Activated naive CD8-positive, alpha-beta T cell treated with anti-CD3 and anti-CD28 coated beads, Interleukin-2, amount 10 ng/mL, durations not matched to agents 7 days and 5 days (primary cell): ENCODE data around the gene PPP2R2D. TPM values are rescaled to one million over a fixed set of nuclear protein-coding genes. Genes with fewer than 3 reads are reported as not detected.

ENCODE experiments used
- ATAC-seq: fragments of 150-1000 bp; cut with Tn5 transposase; one replicate; pipeline ENCODE4 v1.10.0; 2021; ENCODE audit warnings: low read depth, moderate library complexity
- POLR2A ChIA-PET: fragments of 350-600 bp; sonication (Branson Sonifier 250); formaldehyde crosslinking; loops from one replicate; lab custom pipeline; 2021; ENCODE audit warnings: antibody characterized with exemption; lab: Charles Lee
- DNase-seq: peaks from one replicate; pipeline ENCODE4 v3.0.0; 2021
- H3K27ac Mint-ChIP-seq: one replicate; pipeline ENCODE4 v1.8.0; 2022; ENCODE audit warnings: mild to moderate bottlenecking, mixed read lengths
- H3K27me3 Mint-ChIP-seq: one replicate; pipeline ENCODE4 v1.8.0; 2022; ENCODE audit warnings: mild to moderate bottlenecking, moderate library complexity, mixed read lengths
- H3K36me3 Mint-ChIP-seq: one replicate; pipeline ENCODE4 v1.8.0; 2021; ENCODE audit warnings: mild to moderate bottlenecking, mixed read lengths
- H3K4me1 Mint-ChIP-seq: one replicate; pipeline ENCODE4 v1.8.0; 2021; ENCODE audit warnings: mixed read lengths
- H3K4me3 Mint-ChIP-seq: one replicate; pipeline ENCODE4 v1.8.0; 2022; ENCODE audit warnings: mild to moderate bottlenecking, moderate library complexity, mixed read lengths
- H3K9me3 Mint-ChIP-seq: one replicate; pipeline ENCODE4 v1.8.0; 2021; ENCODE audit warnings: mixed read lengths
- total RNA-seq, 2 experiments: library from RNA; stranded (reverse); gene quantifications; one replicate each; pipeline ENCODE4 v1.2.3, GENCODE V29; 2021

PPP2R2D gene
- total RNA-seq, 2 experiments from 2014 or later = 39.9 to 45.6 TPM

DNA sequence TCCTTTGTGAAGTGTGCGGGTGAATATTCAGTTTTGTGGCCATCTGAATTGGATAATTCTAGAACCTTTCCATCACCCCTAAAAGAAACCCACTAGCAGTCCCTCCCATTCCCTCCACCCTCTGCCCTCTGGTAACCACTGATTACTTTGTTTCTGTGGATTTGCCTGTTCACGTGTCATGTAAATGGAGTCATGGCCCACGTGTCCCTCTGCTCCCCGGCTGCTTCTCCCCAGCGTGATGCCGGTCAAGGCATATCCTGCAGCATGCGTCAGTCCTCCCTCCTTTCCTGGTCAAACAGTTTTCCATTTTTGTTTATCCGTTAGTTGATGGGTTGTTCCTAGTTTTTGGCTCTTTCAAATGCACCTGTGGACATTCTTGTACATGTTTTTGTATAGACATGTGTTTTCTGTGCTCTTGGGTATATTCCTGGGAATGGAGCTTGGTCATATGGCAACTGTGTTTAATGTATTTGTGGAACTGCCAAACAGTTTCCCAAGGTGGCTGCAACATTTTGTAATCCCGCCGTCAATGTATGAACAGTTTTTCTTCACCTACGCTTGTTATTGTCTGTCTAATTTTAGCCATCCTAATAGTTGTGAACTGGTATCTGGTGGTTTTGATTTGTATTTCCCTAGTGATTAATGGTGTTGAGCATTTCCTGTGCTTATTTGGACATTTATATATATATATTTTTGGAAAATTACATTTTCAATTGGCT is 22.4 kb downstream of the PPP2R2D start:
- POLR2A ChIA-PET = no interaction called here
- H3K4me3 Mint-ChIP-seq = no peak overlapping the region
- H3K9me3 Mint-ChIP-seq = peaks cover 9% of the 10 kb centered on the region
- no peak for DNase-seq
- peaks cover 33% of the 10 kb centered on the region for H3K36me3 Mint-ChIP-seq
- no peak overlapping the region for H3K27ac Mint-ChIP-seq
- H3K27me3 Mint-ChIP-seq = no peaks in the 10 kb centered on the region
- peaks cover 29% of the 10 kb centered on the region for H3K4me1 Mint-ChIP-seq
- ATAC-seq = no peak

DNA sequence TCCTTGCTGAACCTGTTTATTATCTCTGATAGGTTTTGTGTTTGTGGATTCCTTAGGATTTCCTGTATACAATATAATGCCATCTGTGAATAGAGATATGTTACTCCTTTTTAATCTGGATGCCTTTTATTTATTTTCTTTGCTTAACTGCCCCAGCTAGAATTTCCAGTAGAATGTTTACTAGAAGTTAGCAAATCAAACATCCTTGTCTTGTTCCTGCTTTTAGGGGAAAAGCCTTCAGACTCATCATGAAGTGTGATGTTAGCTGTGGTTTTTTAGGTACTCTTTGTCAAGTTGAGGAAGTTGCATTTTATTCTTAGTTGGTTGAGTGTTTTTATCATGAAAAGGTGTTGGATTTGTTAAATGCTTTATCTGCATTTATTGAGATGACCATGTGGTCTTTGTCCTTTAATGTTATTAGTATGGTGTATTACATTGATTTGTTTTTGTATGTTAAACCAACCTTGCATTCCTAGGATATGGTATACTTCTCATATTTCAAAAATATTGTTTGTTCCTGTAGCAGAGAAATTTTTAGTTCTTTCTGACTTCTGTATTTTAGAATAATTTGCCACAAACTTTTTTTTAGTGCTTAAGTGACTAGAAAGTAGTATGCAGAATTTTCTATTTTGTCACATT is 24.3 kb downstream of the PPP2R2D start:
- Mint-ChIP-seq H3K36me3 (peaks cover 27% of the 10 kb centered on the region), H3K27me3 (no peaks in the 10 kb centered on the region), H3K4me1 (peaks cover 43% of the 10 kb centered on the region), H3K9me3 (peaks cover 9% of the 10 kb centered on the region), H3K4me3 (no peak overlapping the region), H3K27ac (no peak overlapping the region)
- no peak for DNase-seq
- POLR2A ChIA-PET = interaction anchor here (0.6 to 0.7 kb wide), 2 partner anchors 24 to 39 kb away, joined by 3 read pairs; no protein-coding TSS in a partner anchor
- ATAC-seq = no peak

- Mint-ChIP-seq H3K4me1 (peaks cover 47% of the 10 kb centered on the region), H3K36me3 (peaks cover 27% of the 10 kb centered on the region), H3K9me3 (peaks cover 9% of the 10 kb centered on the region), H3K27ac (no peak overlapping the region), H3K4me3 (no peak overlapping the region), H3K27me3 (no peaks in the 10 kb centered on the region)
- ATAC-seq (no peak), DNase-seq (no peak)
- POLR2A ChIA-PET = interaction anchor here (0.6 kb wide), 1 partner anchor 39 kb away, joined by 3 read pairs; no protein-coding TSS in a partner anchor
Measured at GRCh38 chr10:131925716-131926115, 24.9 kb downstream of the PPP2R2D start.

- H3K4me1 Mint-ChIP-seq = peaks cover 50% of the 10 kb centered on the region
- H3K9me3 Mint-ChIP-seq = peaks cover 9% of the 10 kb centered on the region
- H3K27ac Mint-ChIP-seq = no peak overlapping the region
- ATAC-seq = no peak
- POLR2A ChIA-PET = no interaction called here
- DNase-seq = no peak
- no peak overlapping the region for H3K4me3 Mint-ChIP-seq
- H3K27me3 Mint-ChIP-seq = no peaks in the 10 kb centered on the region
- H3K36me3 Mint-ChIP-seq = peaks cover 26% of the 10 kb centered on the region
Measured at GRCh38 chr10:131926253-131926652, 25.4 kb downstream of the PPP2R2D start.

DNA sequence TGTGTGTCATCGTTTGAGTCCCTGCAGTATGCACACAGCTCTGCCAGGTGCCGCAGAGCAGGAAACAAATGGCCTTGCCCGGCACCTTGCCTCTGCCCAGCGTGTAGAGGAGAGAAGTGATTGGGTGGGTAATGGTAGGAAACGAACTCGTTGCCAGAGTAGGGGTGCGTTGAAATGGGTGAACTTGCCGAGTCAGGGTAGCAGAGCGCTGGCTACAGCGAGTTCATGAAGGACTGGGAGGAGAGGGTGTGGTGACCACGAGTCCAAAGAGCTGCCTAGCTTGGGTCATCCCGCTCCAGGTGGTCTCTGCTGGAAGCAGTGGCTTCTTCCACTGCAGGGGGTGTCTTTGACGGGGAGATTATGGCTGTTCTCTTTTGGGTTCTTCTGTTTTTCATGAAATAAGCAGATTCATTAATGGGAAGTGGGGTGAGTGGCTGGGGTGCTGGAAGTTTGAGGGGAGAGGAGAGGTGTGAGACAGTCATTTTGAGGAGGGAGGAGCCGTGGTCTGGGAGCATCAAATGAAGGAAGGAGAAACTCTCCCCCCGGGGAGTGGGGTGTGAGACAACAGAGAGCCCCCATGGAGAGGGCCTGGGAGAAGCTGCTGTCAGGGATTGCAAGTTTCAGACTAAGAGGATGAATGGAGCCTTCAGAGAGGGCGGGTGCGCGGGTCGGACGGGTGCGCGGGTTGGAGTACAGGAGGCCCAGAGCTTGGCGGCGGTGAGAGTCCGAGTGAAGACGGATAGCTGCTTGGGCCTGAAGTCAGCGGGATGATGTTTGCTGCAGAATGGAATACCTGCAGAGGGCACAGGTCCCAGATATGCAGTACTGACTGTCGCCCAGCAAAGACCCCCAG is 26.2 kb downstream of the PPP2R2D start:
- POLR2A ChIA-PET = no interaction called here
- peaks cover 55% of the 10 kb centered on the region for H3K4me1 Mint-ChIP-seq
- H3K27ac Mint-ChIP-seq = peak overlapping the region; percentile 47
- peak overlapping the region; percentile 4 for H3K4me3 Mint-ChIP-seq
- H3K36me3 Mint-ChIP-seq = peaks cover 26% of the 10 kb centered on the region
- H3K9me3 Mint-ChIP-seq = peaks cover 9% of the 10 kb centered on the region
- no peaks in the 10 kb centered on the region for H3K27me3 Mint-ChIP-seq
- ATAC-seq (no peak), DNase-seq (no peak)

- H3K9me3 Mint-ChIP-seq = peaks cover 9% of the 10 kb centered on the region
Measured at GRCh38 chr10:131928248-131929095, 27.7 kb downstream of the PPP2R2D start.

GRCh38 chr10:131929122-131929845 is 28.5 kb downstream of the PPP2R2D start:
- ATAC-seq = peak; percentile 12
- H3K9me3 Mint-ChIP-seq = peaks cover 9% of the 10 kb centered on the region
- H3K27me3 Mint-ChIP-seq = no peaks in the 10 kb centered on the region
- H3K36me3 Mint-ChIP-seq = peaks cover 19% of the 10 kb centered on the region
- POLR2A ChIA-PET = no interaction called here
- no peak overlapping the region for H3K4me3 Mint-ChIP-seq
- H3K27ac Mint-ChIP-seq = no peak overlapping the region
- H3K4me1 Mint-ChIP-seq = peaks cover 56% of the 10 kb centered on the region
- no peak for DNase-seq

More at GRCh38 chr10:131928248-131929095, 27.7 kb downstream of the PPP2R2D start:
- DNase-seq = peak; percentile 51
- Mint-ChIP-seq H3K27ac (peak overlapping the region; percentile 62), H3K4me3 (peak overlapping the region; percentile 65), H3K27me3 (no peaks in the 10 kb centered on the region), H3K36me3 (peaks cover 21% of the 10 kb centered on the region), H3K4me1 (peaks cover 52% of the 10 kb centered on the region)
- peak; percentile 77 for ATAC-seq
- POLR2A ChIA-PET = interaction anchor here (1.0 kb wide), 1 partner anchor 31 kb away, joined by 3 read pairs; no protein-coding TSS in a partner anchor

GRCh38 chr10:131930150-131930549 is 29.3 kb downstream of the PPP2R2D start:
- no peak overlapping the region for H3K27ac Mint-ChIP-seq
- POLR2A ChIA-PET = no interaction called here
- peaks cover 58% of the 10 kb centered on the region for H3K4me1 Mint-ChIP-seq
- no peak for DNase-seq
- peaks cover 5% of the 10 kb centered on the region for H3K9me3 Mint-ChIP-seq
- H3K36me3 Mint-ChIP-seq = peaks cover 15% of the 10 kb centered on the region
- ATAC-seq = no peak
- no peaks in the 10 kb centered on the region for H3K27me3 Mint-ChIP-seq
- H3K4me3 Mint-ChIP-seq = no peak overlapping the region

- ATAC-seq (no peak), DNase-seq (no peak)
- no peak overlapping the region for H3K27ac Mint-ChIP-seq
- H3K4me1 Mint-ChIP-seq = peaks cover 58% of the 10 kb centered on the region
- H3K4me3 Mint-ChIP-seq = no peak overlapping the region
- no peaks in the 10 kb centered on the region for H3K27me3 Mint-ChIP-seq
- H3K9me3 Mint-ChIP-seq = no peaks in the 10 kb centered on the region
- H3K36me3 Mint-ChIP-seq = peaks cover 10% of the 10 kb centered on the region
- POLR2A ChIA-PET = no interaction called here
Measured at GRCh38 chr10:131930586-131931330, 29.9 kb downstream of the PPP2R2D start.

GRCh38 chr10:131931981-131932380 is 31.2 kb downstream of the PPP2R2D start:
- H3K27me3 Mint-ChIP-seq = no peaks in the 10 kb centered on the region
- no peak for DNase-seq
- POLR2A ChIA-PET = no interaction called here
- peaks cover 53% of the 10 kb centered on the region for H3K4me1 Mint-ChIP-seq
- no peak overlapping the region for H3K27ac Mint-ChIP-seq
- no peak overlapping the region for H3K4me3 Mint-ChIP-seq
- no peaks in the 10 kb centered on the region for H3K9me3 Mint-ChIP-seq
- ATAC-seq = no peak
- H3K36me3 Mint-ChIP-seq = peaks cover 3% of the 10 kb centered on the region

- Mint-ChIP-seq H3K4me1 (peaks cover 45% of the 10 kb centered on the region), H3K36me3 (peaks cover 3% of the 10 kb centered on the region), H3K4me3 (no peak overlapping the region), H3K9me3 (no peaks in the 10 kb centered on the region), H3K27me3 (no peaks in the 10 kb centered on the region), H3K27ac (no peak overlapping the region)
- DNase-seq (no peak), ATAC-seq (no peak)
- POLR2A ChIA-PET = no interaction called here
Measured at GRCh38 chr10:131933016-131933695, 32.3 kb downstream of the PPP2R2D start.
